H1 (cell line): ENCODE measurements around the gene ADGRL3. TPM values are rescaled to one million over a fixed set of nuclear protein-coding genes. Genes with fewer than 3 reads are reported as not detected.

Experiments used
- EGR1 ChIP-seq: IDR thresholded peaks from 2 replicates; pipeline ENCODE4 v1.6.1; 2011; ENCODE audit warnings: low read depth, low read length, borderline replicate concordance
- EZH2 ChIP-seq: fragments of 200-600 bp; sonication (generic); IDR thresholded peaks from 2 replicates; pipeline ENCODE4 v1.7.1; 2012; ENCODE audit warnings: low read depth, mild to moderate bottlenecking, moderate library complexity, low read length, inconsistent platforms; ENCODE audit not compliant: severe bottlenecking
- polyA plus RNA-seq, 7 experiments: library from polyadenylated mRNA; depleted of rRNA in 3 of 7; stranded (reverse) in 5 of 7; unstranded in 2 of 7; fragments of >200 nt in 5 of 7; fragments of 200-250 nt in 2 of 7; gene quantifications; 1 replicate in 5 of 7; 2 replicates in 1 of 7; 4 replicates in 1 of 7; pipeline versions ENCODE4 v1.2.1 to v1.2.3, GENCODE V29; 2011 to 2013; ENCODE audit warnings: missing spikeins in 2 of 7, mixed read lengths in 2 of 7
- total RNA-seq: library from RNA; stranded (reverse); fragmentation: NEBNext Ultra II Directional; extraction: Animal tissue kit (Norgen Biotek cat#: 25700); gene quantifications from 2 replicates; pipeline ENCODE4 v1.2.1, GENCODE V29; 2021

The ADGRL3 gene
- total and polyA plus RNA-seq, 2 of the 8 experiments (the other 6 are each of a cell fraction or from before 2014, with no cell fraction given) = 6.6 to 13.0 TPM

DNA sequence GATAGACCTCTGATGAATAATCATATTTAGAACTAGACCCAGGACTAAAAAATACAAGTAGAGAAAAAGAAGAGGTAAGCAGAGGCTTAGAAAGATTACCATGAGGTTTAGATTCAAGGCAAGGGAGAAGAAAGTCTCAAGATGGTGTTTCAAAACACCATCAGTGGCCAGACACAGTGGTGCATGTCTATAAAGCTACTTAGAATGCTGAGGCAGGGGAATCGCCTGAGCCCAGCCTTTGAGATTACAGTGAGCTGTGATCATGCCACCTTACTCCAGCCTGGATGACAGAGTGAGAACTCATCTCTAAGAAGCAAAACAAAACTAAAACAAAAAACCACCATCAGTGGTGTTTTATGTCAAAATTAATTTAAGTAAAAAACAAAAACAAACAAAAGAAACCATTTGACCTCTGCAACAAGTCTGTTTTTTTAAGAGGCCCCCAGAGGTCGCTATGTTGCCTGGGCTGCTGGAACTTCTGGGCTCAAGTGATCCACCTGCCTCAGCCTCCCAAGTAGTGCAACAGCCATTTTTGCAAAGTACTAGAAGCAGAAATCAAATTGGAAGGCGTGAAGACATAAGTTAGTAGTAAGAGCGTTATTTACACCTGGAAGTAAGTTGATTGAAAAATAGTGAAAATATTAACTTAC lies 784.3 kb downstream of the ADGRL3 start (continued):
- TF ChIP-seq EZH2 (no peak), EGR1 (no peak)
